GM19238 (cell line): ENCODE results near the gene HELZ2.

Source experiments
- DNase-seq: peaks from one replicate; pipeline ENCODE4 v3.0.0; 2011; ENCODE audit warnings: low spot score; ENCODE audit not compliant: insufficient read length

HELZ2 gene

GRCh38 chr20:63597651-63598478 is 23.8 kb upstream of the HELZ2 start:
- no peak for DNase-seq

- DNase-seq, result no peak
Measured at GRCh38 chr20:63596423-63596822, 22.4 kb upstream of the HELZ2 start.

GRCh38 chr20:63595416-63596127 is 21.5 kb upstream of the HELZ2 start:
- no peak for DNase-seq

GRCh38 chr20:63594043-63594561 is 20.1 kb upstream of the HELZ2 start:
- DNase-seq, result no peak

GRCh38 chr20:63592661-63593060 is 18.6 kb upstream of the HELZ2 start:
- no peak for DNase-seq

GRCh38 chr20:63591786-63592355 is 17.8 kb upstream of the HELZ2 start:
- DNase-seq, result no peak

- DNase-seq, result no peak
Measured at GRCh38 chr20:63591147-63591533, 17.1 kb upstream of the HELZ2 start.

- DNase-seq, result no peak
Measured at GRCh38 chr20:63590218-63591146, 16.4 kb upstream of the HELZ2 start.

- no peak for DNase-seq
Measured at GRCh38 chr20:63589261-63590217, 15.5 kb upstream of the HELZ2 start.

GRCh38 chr20:63588641-63589041 is 14.6 kb upstream of the HELZ2 start:
- no peak for DNase-seq

GRCh38 chr20:63587776-63588591 is 13.9 kb upstream of the HELZ2 start:
- DNase-seq, result no peak

- DNase-seq, result no peak
Measured at GRCh38 chr20:63587256-63587655, 13.2 kb upstream of the HELZ2 start.

- DNase-seq, result no peak
Measured at GRCh38 chr20:63586797-63587196, 12.8 kb upstream of the HELZ2 start.

GRCh38 chr20:63585616-63586565 is 11.9 kb upstream of the HELZ2 start:
- no peak for DNase-seq

GRCh38 chr20:63582382-63583063 is 8.5 kb upstream of the HELZ2 start:
- DNase-seq, result no peak

GRCh38 chr20:63580796-63581461 is 6.9 kb upstream of the HELZ2 start:
- DNase-seq, result no peak
